SK-N-SH (cell line): ENCODE results near the gene CLASP1. TPM values are rescaled to one million over a fixed set of nuclear protein-coding genes. Genes with fewer than 3 reads are reported as not detected.

ENCODE experiments used
- CTCF ChIA-PET: fragments of 300-600, 350-600 bp; formaldehyde crosslinking; extraction: SDS; loops from one replicate; lab custom pipeline; 2021; lab: Yijun Ruan, JAX
- POLR2A ChIA-PET: fragments of 350-600 bp; sonication (Branson Sonifier 250); formaldehyde crosslinking; extraction: SDS; loops from one replicate; lab custom pipeline; 2020; ENCODE audit warnings: antibody characterized with exemption, inconsistent platforms; lab: Yijun Ruan, JAX
- DNase-seq: peaks from one replicate; pipeline ENCODE4 v3.0.0; 2012
- H2AFZ ChIP-seq: fragments of 200-600 bp; sonication (generic); 2 replicates; pipeline ENCODE4 v1.8.1; 2016; ENCODE audit warnings: antibody characterized with exemption, mild to moderate bottlenecking, low read depth
- H3F3A ChIP-seq: fragments of 200-600 bp; sonication (generic); replicated peaks from 2 replicates; pipeline ENCODE3; 2016; ENCODE audit warnings: antibody characterized with exemption, mild to moderate bottlenecking; ENCODE audit not compliant: insufficient read depth
- H3K27ac ChIP-seq, 2 experiments: fragments of 200-500 bp in 1 of 2; fragments of 200-600 bp in 1 of 2; sonication (Bioruptor generic) in 1 of 2; sonication (generic), shearing (Covaris generic) in 1 of 2; 2 replicates each; pipeline versions ENCODE4 v1.5.1 to v1.6.1; 2014 to 2016; ENCODE audit warnings: low read depth in 2 of 2, inconsistent platforms in 1 of 2, low read length in 1 of 2, mild to moderate bottlenecking in 1 of 2, mixed read lengths in 1 of 2
- H3K27me3 ChIP-seq: fragments of 200-600 bp; sonication (generic), shearing (Covaris generic); 2 replicates; pipeline ENCODE4 v1.6.1; 2016; ENCODE audit warnings: mixed run types; ENCODE audit not compliant: insufficient read depth
- H3K36me3 ChIP-seq, 2 experiments: fragments of 200-500 bp in 1 of 2; fragments of 200-600 bp in 1 of 2; sonication (Bioruptor generic) in 1 of 2; sonication (generic) in 1 of 2; replicated peaks in 1 of 2; 2 replicates each; pipeline versions ENCODE3 to v1.5.1; 2014 to 2016; ENCODE audit warnings: low read length in 1 of 2, mild to moderate bottlenecking in 1 of 2; ENCODE audit not compliant: insufficient read depth in 2 of 2, control insufficient read depth in 1 of 2
- H3K4me1 ChIP-seq, 2 experiments: fragments of 200-500 bp in 1 of 2; fragments of 200-600 bp in 1 of 2; sonication (Bioruptor generic) in 1 of 2; sonication (generic), shearing (Covaris generic) in 1 of 2; 2 replicates each; pipeline versions ENCODE4 v1.5.1 to v1.6.1; 2014 to 2016; ENCODE audit warnings: low read depth in 1 of 2, low read length in 1 of 2, mixed run types in 1 of 2; ENCODE audit not compliant: insufficient read depth in 2 of 2, control insufficient read depth in 1 of 2
- H3K4me2 ChIP-seq: fragments of 200-600 bp; sonication (generic), shearing (Covaris generic); 2 replicates; pipeline ENCODE4 v1.6.1; 2017; ENCODE audit warnings: mixed run types
- H3K4me3 ChIP-seq, 2 experiments: fragments of 200-500 bp in 1 of 2; fragments of 200-600 bp in 1 of 2; sonication (Bioruptor generic) in 1 of 2; sonication (generic), shearing (Covaris generic) in 1 of 2; 2 replicates each; pipeline versions ENCODE4 v1.5.1 to v1.8.1; 2014 to 2016; ENCODE audit warnings: low read depth in 2 of 2, inconsistent platforms in 1 of 2, low read length in 1 of 2, mild to moderate bottlenecking in 1 of 2, mixed read lengths in 1 of 2, moderate library complexity in 1 of 2
- H3K79me2 ChIP-seq: fragments of 200-600 bp; sonication (generic); 2 replicates; pipeline ENCODE4 v1.8.1; 2017; ENCODE audit warnings: mild to moderate bottlenecking; ENCODE audit not compliant: insufficient read depth
- H3K9ac ChIP-seq: fragments of 200-600 bp; sonication (generic); 2 replicates; pipeline ENCODE4 v1.6.1; 2017; ENCODE audit warnings: mixed run types
- H3K9me2 ChIP-seq: fragments of 200-600 bp; sonication (generic); 2 replicates; pipeline ENCODE4 v1.6.1; 2017; ENCODE audit warnings: mixed run types
- H3K9me3 ChIP-seq: fragments of 200-600 bp; sonication (generic); 2 replicates; pipeline ENCODE4 v1.6.1; 2017; ENCODE audit warnings: mixed run types, mild to moderate bottlenecking, moderate library complexity
- H4K20me1 ChIP-seq: fragments of 200-600 bp; sonication (generic); 2 replicates; pipeline ENCODE4 v1.6.1; 2017; ENCODE audit warnings: mild to moderate bottlenecking, mixed run types; ENCODE audit not compliant: insufficient read depth
- EZH2phosphoT487 ChIP-seq: fragments of 200-600 bp; sonication (generic); IDR thresholded peaks from 2 replicates; pipeline ENCODE4 v1.6.1; 2017; ENCODE audit warnings: low read depth, mixed run types, mild to moderate bottlenecking, antibody characterized with exemption, moderate library complexity, borderline replicate concordance
- FOSL2 ChIP-seq: IDR thresholded peaks from 2 replicates; pipeline ENCODE4 v1.4.0; 2012; ENCODE audit warnings: low read depth, mild to moderate bottlenecking, moderate library complexity, borderline replicate concordance
- FOXJ3 ChIP-seq: sonication (generic); formaldehyde crosslinking; IDR thresholded peaks from 2 replicates; pipeline ENCODE4 v1.5.1; 2020; ENCODE audit warnings: mild to moderate bottlenecking, missing genetic modification reagents
- GABPA ChIP-seq: IDR thresholded peaks from 2 replicates; pipeline ENCODE4 v1.4.0; 2012; ENCODE audit warnings: low read depth, mild to moderate bottlenecking
- GATA2 ChIP-seq: sonication (generic); formaldehyde crosslinking; IDR thresholded peaks from 2 replicates; pipeline ENCODE4 v1.5.0; 2020; ENCODE audit warnings: mild to moderate bottlenecking, missing genetic modification reagents
- JUND ChIP-seq: IDR thresholded peaks from 2 replicates; pipeline ENCODE4 v1.4.0; 2012
- MXI1 ChIP-seq: IDR thresholded peaks from 2 replicates; pipeline ENCODE4 v1.6.1; 2012; ENCODE audit warnings: mild to moderate bottlenecking, low read depth, low read length, improper control_type of control experiment
- NFIC ChIP-seq: IDR thresholded peaks from 2 replicates; pipeline ENCODE4 v1.4.0; 2012; ENCODE audit warnings: borderline replicate concordance
- NRF1 ChIP-seq: IDR thresholded peaks from 2 replicates; pipeline ENCODE4 v1.6.1; 2012; ENCODE audit warnings: low read depth, mild to moderate bottlenecking, low read length
- PBX3 ChIP-seq: IDR thresholded peaks from 2 replicates; pipeline ENCODE4; 2012
- SIN3A ChIP-seq: IDR thresholded peaks from 2 replicates; pipeline ENCODE4 v1.6.1; 2012; ENCODE audit warnings: low read depth, mild to moderate bottlenecking, low read length, moderate library complexity, borderline replicate concordance
- TEAD4 ChIP-seq: IDR thresholded peaks from 2 replicates; pipeline ENCODE4 v1.4.0; 2012; ENCODE audit warnings: mild to moderate bottlenecking, borderline replicate concordance; ENCODE audit not compliant: insufficient read depth
- USF2 ChIP-seq: fragments of 150-350 bp; IDR thresholded peaks from 2 replicates; pipeline ENCODE4 v1.6.1; 2017; ENCODE audit warnings: antibody characterized with exemption, low read length, low read depth, borderline replicate concordance
- WGBS: methylation state at CpG from one replicate; pipeline ENCODE4 v1.1.6; 2017; ENCODE audit warnings: low lambda C conversion rate; 5-methylcytosine and 5-hydroxymethylcytosine counted together
- polyA plus RNA-seq, 3 experiments: library from polyadenylated mRNA; depleted of rRNA; stranded (reverse); fragments of >200 nt; gene quantifications; 2 replicates each; pipeline ENCODE4 v1.2.3, GENCODE V29; 2012

Gene CLASP1
- polyA plus RNA-seq, 1 of the 3 experiments (the other 2 are of a cell fraction), result 4.9 TPM

DNA sequence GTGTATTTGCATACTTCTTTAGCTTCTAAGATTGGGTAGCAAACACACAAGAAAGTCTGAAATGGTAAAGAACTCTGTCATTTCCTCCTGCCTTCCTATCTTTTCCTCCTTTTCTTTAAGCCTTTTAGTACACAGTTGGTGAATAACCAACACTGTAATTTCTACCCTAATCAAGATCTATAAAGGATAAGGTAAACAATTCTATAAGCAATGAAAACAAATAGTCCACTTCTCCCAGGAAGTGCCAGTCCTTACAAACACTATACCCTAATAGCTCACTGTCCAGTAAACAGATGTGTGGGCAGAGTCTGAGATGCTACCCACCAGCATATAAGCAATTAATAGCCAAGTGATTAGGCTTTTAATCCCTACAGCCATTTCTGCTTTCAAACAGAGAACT is 283.2 kb downstream of the CLASP1 start (continued):
- no peak for TF ChIP-seq NRF1
- TF ChIP-seq EZH2phosphoT487, result no peak

- CTCF ChIA-PET, result interaction anchor here (1.1 to 16.6 kb wide), 2 partner anchors 267 to 285 kb away, joined by 3 to 272 read pairs; no protein-coding TSS in a partner anchor
- Histone ChIP-seq H3F3A (peaks cover 27% of the 10 kb centered on the region), H2AFZ (no peak overlapping the region), H3K4me3 (no peak overlapping the region), H3K9ac (no peak overlapping the region), H3K27me3 (no peaks in the 10 kb centered on the region), H3K79me2 (no peaks in the 10 kb centered on the region), H3K4me1 (peaks cover 5 to 27% of the 10 kb centered on the region in 2 experiments; a peak in 3 of 4 replicates), H3K4me2 (no peak overlapping the region), H3K27ac (no peak overlapping the region), H4K20me1 (peaks cover 3% of the 10 kb centered on the region; the same call in 1 of the 2 replicates), H3K36me3 (peaks cover 26 to 65% of the 10 kb centered on the region in 2 experiments), H3K9me3 (no peaks in the 10 kb centered on the region), H3K9me2 (no peaks in the 10 kb centered on the region)
- WGBS, result 100% methylated on average over 12 of the region's 14 CpGs
- TF ChIP-seq NFIC, result no peak
- TF ChIP-seq GABPA, result no peak
- no peak for TF ChIP-seq MXI1
- TF ChIP-seq NRF1, result no peak
- no peak for TF ChIP-seq JUND
- TF ChIP-seq TEAD4, result no peak
- no peak for TF ChIP-seq SIN3A
- TF ChIP-seq USF2, result no peak
- TF ChIP-seq FOXJ3, result no peak
- no peak for DNase-seq
- POLR2A ChIA-PET, result no interaction called here
These were observed 284.2 kb downstream of the CLASP1 start for GRCh38 chr2:121365061-121365460.

DNA sequence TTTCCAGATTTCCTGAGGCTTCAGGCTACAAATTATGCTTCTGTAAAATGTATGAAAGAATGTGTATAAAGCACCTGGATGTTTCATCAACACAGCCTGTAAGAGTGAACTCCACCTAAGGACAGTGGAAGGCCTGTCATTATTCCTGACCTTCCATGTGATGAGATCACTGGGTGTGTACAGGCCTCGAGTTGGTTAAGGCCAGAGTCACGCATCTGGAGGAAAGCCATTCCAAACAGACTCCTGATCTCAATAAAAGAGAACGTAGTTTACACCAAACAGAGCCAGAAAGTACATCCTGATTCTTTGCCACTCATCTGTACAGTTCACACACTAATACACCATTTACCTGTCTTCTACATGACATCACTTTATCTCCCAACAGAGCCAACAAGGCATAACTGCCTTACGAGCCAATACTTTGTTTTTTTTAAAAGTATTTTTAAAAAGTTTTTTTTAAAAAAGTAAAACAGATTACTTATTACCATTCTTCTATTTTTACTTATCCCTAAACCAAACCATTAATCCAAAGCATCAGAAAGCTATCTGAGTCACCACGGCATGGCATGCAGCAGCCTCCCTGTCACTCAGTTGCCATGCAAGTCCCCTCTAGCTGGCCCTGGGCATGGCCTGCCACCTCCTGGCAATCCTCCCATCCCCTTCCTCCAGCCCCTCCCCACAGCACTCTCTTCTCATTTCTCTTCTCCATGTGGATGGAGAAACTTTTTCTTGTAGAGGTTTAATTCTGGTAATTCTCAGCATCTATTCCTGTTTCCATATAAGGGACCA is 285.4 kb downstream of the CLASP1 start:
- Histone ChIP-seq H3K4me1 (peaks cover 18 to 36% of the 10 kb centered on the region in 2 experiments), H3F3A (peaks cover 37% of the 10 kb centered on the region), H3K9me2 (no peaks in the 10 kb centered on the region), H4K20me1 (peaks cover 5% of the 10 kb centered on the region; the same call in 1 of the 2 replicates), H3K27me3 (no peaks in the 10 kb centered on the region), H3K4me3 (no peak overlapping the region), H3K27ac (peak overlapping the region in 1 of 2 experiments; percentile 61; a peak in 3 of 4 replicates), H2AFZ (no peak overlapping the region), H3K9me3 (no peaks in the 10 kb centered on the region), H3K36me3 (peaks cover 26 to 68% of the 10 kb centered on the region in 2 experiments), H3K79me2 (no peaks in the 10 kb centered on the region), H3K9ac (no peak overlapping the region), H3K4me2 (no peak overlapping the region)
- 79% methylated on average over 5 of the region's 5 CpGs for WGBS
- no peak for DNase-seq
- TF ChIP-seq FOSL2, result 0 out of 2 replicates have a peak, but pooled peaks have one; percentile 12
- TF ChIP-seq GATA2, result no peak
- TF ChIP-seq PBX3, result peak; percentile 62
- POLR2A ChIA-PET, result interaction anchor here (0.5 to 0.9 kb wide), 2 partner anchors 21 to 168 kb away, joined by 3 read pairs; no protein-coding TSS in a partner anchor
- CTCF ChIA-PET, result interaction anchor here (1.0 to 16.6 kb wide), 5 partner anchors 8 to 354 kb away, joined by 3 to 272 read pairs (median 5); no protein-coding TSS in a partner anchor
